Measurements from ENCODE around the gene BCL2L13. TPM values are rescaled to one million over a fixed set of nuclear protein-coding genes. Genes with fewer than 3 reads are reported as not detected.
A peak's percentile ranks its signal among the peaks of the same experiment; 100 is the strongest.
"Not testable (repeated sequence)": the region's sequence is repeated elsewhere in the genome, so short reads cannot be mapped to it uniquely, and the experiment has no call there.

The BCL2L13 gene
- total RNA-seq, 1 donor from 2014 or later = 102 TPM

GRCh38 chr22:17754233-17754925 is 115.8 kb downstream of the BCL2L13 start:
- DNase-seq (ENCODE audit: low read depth) = peak; percentile 61

GRCh38 chr22:17761138-17761488 is 122.6 kb downstream of the BCL2L13 start:
- DNase-seq (ENCODE audit: low read depth) = no peak

- not testable (repeated sequence) for DNase-seq (ENCODE audit: low read depth)
Observed at GRCh38 chr22:17763442-17763841, 124.9 kb downstream of the BCL2L13 start.

GRCh38 chr22:17764036-17764435 is 125.5 kb downstream of the BCL2L13 start:
- DNase-seq (ENCODE audit: low read depth) = no peak

GRCh38 chr22:17764852-17765251 is 126.3 kb downstream of the BCL2L13 start:
- not testable (repeated sequence) for DNase-seq (ENCODE audit: low read depth)

- DNase-seq (ENCODE audit: low read depth) = no peak
Observed at GRCh38 chr22:17767233-17768065, 128.9 kb downstream of the BCL2L13 start.

- no peak for DNase-seq (ENCODE audit: low read depth)
Observed at GRCh38 chr22:17769013-17769715, 130.6 kb downstream of the BCL2L13 start.

GRCh38 chr22:17769716-17770082 is 131.1 kb downstream of the BCL2L13 start:
- no peak for DNase-seq (ENCODE audit: low read depth)

- no peak for DNase-seq (ENCODE audit: low read depth)
Observed at GRCh38 chr22:17770180-17771077, 131.9 kb downstream of the BCL2L13 start.

- DNase-seq (ENCODE audit: low read depth) = peak; percentile 66
Observed at GRCh38 chr22:17772249-17772957, 133.8 kb downstream of the BCL2L13 start.

- peak; percentile 43 for DNase-seq (ENCODE audit: low read depth)
Observed at GRCh38 chr22:17772958-17773605, 134.5 kb downstream of the BCL2L13 start.

GRCh38 chr22:17773606-17774205 is 135.1 kb downstream of the BCL2L13 start:
- peak; percentile 81 for DNase-seq (ENCODE audit: low read depth)

- no peak for DNase-seq (ENCODE audit: low read depth)
Observed at GRCh38 chr22:17774206-17774925, 135.8 kb downstream of the BCL2L13 start, which contains the start of gene BID. BID (minus strand) TSS chr22:17774469; CDS start chr22:17750116, 24,353 bp downstream.

GRCh38 chr22:17774926-17775685 is 136.5 kb downstream of the BCL2L13 start:
- no peak for DNase-seq (ENCODE audit: low read depth)

GRCh38 chr22:17775781-17776465 is 137.4 kb downstream of the BCL2L13 start:
- no peak for DNase-seq (ENCODE audit: low read depth)

GRCh38 chr22:17777005-17777716 is 138.6 kb downstream of the BCL2L13 start:
- no peak for DNase-seq (ENCODE audit: low read depth)

GRCh38 chr22:17777717-17778044 is 139.1 kb downstream of the BCL2L13 start:
- DNase-seq (ENCODE audit: low read depth) = no peak
